Measurements from ENCODE around the gene CYP2W1. TPM values are rescaled to one million over a fixed set of nuclear protein-coding genes. Genes with fewer than 3 reads are reported as not detected.
A peak's percentile ranks its signal among the peaks of the same experiment; 100 is the strongest.
"Not testable (repeated sequence)": the region's sequence is repeated elsewhere in the genome, so short reads cannot be mapped to it uniquely, and the experiment has no call there.

Gene CYP2W1
- total RNA-seq, 1 experiment from 2014 or later, result not detected

GRCh38 chr7:997404-998395 is 14.7 kb downstream of the CYP2W1 start:
- DNase-seq (ENCODE audit: low spot score), result no peak

- DNase-seq (ENCODE audit: low spot score), result no peak
Observed at GRCh38 chr7:999149-999879, 16.3 kb downstream of the CYP2W1 start.

DNA sequence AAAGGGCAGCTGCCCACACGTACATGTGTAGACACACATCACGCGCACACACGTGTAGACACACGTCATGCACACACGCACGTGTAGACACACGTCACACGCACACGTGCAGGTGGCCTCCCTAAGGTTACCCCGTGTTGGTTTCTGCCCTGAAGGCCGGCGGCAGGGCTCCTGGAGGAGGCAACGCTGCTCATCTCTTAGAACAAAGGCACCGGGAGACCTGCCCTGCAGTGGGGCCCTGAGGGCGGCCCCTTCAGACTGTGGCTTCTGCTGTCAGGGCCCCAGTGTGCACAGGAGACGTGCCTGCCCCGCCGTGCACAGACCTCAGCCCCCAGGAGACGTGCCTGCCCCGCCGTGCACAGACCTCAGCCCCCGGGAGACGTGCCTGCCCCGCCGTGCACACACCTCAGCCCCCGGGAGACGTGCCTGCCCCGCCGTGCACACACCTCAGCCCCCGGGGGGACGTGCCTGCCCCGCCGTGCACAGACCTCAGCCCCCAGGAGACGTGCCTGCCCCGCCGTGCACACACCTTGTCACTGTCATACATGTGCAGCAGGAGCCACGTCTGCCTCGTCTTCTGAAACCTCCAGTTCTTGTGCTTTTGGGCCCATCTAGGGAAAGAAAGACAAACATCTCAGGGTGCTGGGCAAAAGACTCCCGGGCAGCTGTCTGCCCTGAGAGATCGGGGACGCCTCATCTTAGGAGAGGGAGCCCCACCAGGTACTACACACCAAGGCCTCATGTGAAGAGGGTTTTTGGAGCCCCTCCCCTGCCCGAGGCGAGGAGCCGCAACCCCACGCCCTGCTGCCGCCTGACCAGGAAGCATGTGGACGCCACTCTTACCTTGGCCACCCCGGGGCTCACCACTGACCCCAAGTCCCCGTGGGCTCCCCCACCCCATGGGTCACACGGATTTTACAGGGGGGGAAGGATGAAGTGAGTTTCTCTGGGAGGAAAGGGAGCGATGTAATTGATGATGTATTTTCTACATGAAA is 17.3 kb downstream of the CYP2W1 start:
- DNase-seq (ENCODE audit: low spot score), result no peak

GRCh38 chr7:1001069-1001770 is 18.2 kb downstream of the CYP2W1 start:
- DNase-seq (ENCODE audit: low spot score), result peak; percentile 27

- DNase-seq (ENCODE audit: low spot score), result not testable (repeated sequence)
Observed at GRCh38 chr7:1002026-1002425, 19.0 kb downstream of the CYP2W1 start.

GRCh38 chr7:1002445-1002844 is 19.5 kb downstream of the CYP2W1 start:
- not testable (repeated sequence) for DNase-seq (ENCODE audit: low spot score)

GRCh38 chr7:1004018-1004852 is 21.3 kb downstream of the CYP2W1 start:
- no peak for DNase-seq (ENCODE audit: low spot score)

DNA sequence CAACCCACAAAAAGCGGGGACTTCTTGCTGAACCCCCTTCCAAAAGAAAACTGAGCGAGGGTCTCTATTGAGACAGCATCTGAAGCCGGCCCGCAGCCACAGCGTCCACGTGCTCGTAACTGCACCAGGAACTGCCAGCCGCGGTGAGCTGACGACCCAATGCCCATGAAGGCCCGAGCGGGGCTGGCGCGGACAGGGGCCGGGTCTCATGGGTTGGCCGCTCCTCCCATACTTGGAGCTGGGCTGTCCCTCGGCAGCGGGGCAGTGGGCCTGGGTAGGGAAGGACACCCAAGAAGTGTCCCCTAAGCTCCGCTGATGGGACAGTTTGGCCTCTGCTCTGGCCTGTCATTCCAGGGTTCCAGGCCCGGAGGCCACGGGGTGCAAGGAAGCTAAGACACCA is 22.3 kb downstream of the CYP2W1 start:
- no peak for DNase-seq (ENCODE audit: low spot score)

GRCh38 chr7:1007901-1008300 is 24.9 kb downstream of the CYP2W1 start:
- no peak for DNase-seq (ENCODE audit: low spot score)

DNA sequence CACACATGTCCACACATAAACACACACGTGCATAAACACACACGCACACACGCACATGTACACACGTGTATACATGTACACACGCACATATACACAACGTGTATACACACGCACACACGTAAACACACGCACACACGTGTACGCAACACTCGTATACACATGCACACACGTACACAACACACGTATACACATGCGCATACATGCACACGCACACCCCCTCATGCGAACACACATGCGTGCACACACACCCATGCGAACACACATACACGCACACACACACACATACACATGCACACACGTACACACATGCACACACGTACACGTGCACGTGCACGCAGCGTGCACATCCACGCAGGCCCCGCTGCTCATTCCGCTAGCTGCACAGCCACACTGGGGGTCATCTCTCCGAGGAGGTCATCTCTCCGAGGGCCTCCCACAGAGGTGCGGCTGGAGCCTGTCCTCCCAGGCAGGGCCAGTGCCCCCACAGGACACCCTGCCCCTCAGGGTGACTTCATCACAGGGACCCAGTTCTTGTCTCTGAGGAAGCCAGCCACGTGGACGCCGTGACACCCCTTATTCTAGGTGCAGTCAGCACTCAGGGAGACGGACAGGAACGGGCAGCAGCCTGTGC is 25.9 kb downstream of the CYP2W1 start:
- DNase-seq (ENCODE audit: low spot score), result no peak

GRCh38 chr7:1009747-1010146 is 26.8 kb downstream of the CYP2W1 start:
- no peak for DNase-seq (ENCODE audit: low spot score)

- no peak for DNase-seq (ENCODE audit: low spot score)
Observed at GRCh38 chr7:1010226-1010625, 27.2 kb downstream of the CYP2W1 start.

GRCh38 chr7:1011297-1012003 is 28.5 kb downstream of the CYP2W1 start:
- DNase-seq (ENCODE audit: low spot score), result no peak

DNA sequence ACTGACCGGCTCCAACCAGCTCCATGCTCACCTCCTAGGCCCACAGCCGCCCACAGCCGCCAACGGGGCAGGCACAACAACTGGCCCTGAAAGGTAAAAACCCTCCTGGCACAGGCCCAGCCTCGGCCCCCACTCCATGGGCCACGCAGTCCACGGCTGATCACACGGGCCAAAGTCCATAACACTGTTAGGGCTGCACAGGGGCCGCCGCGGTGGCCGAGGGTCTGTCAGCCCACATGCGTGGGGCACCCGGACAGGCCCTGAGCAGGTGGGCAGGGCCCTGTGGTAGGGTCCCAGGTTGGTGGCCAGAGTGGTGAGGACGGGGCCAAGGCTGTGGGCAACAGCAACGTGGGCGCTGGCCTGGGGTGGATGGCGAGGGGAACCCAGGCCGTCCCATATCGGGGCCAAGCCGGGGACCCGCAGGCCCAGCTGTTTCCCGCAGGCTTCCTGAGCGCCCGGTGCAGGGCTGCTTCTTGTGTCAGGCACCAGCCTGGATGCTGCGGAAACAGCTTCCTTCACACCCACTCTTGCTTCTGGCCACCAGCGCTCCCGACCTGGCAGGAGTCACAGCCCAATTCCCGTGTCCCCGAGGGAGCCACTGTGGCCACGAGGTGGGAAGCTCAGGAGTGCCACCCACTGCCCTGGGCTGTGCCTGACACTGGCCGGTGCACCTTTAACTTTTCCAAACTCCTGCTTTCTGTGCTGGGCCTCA is 29.2 kb downstream of the CYP2W1 start:
- DNase-seq (ENCODE audit: low spot score), result no peak

DNA sequence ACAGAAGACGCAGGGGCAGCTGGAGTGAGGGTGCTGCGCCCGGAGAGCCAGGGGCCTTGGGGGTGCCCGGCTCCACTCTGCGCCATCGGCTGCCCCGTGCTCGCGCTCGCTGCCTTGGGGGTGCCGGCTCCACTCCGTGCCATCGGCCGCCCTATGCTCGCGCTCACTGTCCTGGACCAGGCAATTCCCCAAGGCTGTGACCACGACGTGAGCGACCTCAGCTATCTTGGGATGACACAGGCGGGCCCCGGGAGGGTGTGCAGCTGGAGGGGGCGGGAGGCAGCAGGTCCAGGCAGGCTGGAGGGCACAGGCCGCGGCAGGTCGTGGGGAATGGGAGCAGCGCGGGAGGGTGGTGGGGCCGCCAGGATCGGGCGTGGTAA is 29.7 kb downstream of the CYP2W1 start:
- no peak for DNase-seq (ENCODE audit: low spot score)

GRCh38 chr7:1013581-1013980 is 30.6 kb downstream of the CYP2W1 start:
- DNase-seq (ENCODE audit: low spot score), result no peak

GRCh38 chr7:1014681-1015080 is 31.7 kb downstream of the CYP2W1 start:
- DNase-seq (ENCODE audit: low spot score), result no peak
